ENCODE data around the gene PLOD2.

The PLOD2 gene

DNA sequence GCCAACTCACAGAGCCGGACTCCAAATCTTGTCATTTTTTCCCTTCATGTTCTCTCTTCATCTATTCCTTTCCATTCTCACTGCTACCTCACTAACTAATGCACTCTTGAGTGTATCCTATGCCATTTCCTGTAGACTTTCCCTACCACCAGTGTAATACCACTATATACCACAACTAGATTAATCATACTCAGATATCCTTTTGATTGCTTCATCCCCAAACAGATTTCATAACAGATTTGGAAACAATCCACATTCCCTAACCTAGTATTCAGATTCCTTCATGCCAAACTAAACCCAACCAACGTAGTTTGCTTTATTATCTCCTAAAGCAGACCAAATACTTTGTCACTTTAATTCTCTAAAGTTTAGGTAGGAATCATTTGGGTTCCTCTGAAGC, 2.6 kb upstream of the PLOD2 start:
- DNase-seq (ENCODE audit: low read depth) = no peak
- TF ChIP-seq, protein P1, sequence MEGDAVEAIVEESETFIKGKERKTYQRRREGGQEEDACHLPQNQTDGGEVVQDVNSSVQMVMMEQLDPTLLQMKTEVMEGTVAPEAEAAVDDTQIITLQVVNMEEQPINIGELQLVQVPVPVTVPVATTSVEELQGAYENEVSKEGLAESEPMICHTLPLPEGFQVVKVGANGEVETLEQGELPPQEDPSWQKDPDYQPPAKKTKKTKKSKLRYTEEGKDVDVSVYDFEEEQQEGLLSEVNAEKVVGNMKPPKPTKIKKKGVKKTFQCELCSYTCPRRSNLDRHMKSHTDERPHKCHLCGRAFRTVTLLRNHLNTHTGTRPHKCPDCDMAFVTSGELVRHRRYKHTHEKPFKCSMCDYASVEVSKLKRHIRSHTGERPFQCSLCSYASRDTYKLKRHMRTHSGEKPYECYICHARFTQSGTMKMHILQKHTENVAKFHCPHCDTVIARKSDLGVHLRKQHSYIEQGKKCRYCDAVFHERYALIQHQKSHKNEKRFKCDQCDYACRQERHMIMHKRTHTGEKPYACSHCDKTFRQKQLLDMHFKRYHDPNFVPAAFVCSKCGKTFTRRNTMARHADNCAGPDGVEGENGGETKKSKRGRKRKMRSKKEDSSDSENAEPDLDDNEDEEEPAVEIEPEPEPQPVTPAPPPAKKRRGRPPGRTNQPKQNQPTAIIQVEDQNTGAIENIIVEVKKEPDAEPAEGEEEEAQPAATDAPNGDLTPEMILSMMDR (IDR thresholded peaks at IDR 0.05; ENCODE audit: control insufficient read depth, extremely low read depth, insufficient read depth) = no peak
- H3K4me3 ChIP-seq (ENCODE audit: low read depth, low read length) = no peak overlapping the region

DNA sequence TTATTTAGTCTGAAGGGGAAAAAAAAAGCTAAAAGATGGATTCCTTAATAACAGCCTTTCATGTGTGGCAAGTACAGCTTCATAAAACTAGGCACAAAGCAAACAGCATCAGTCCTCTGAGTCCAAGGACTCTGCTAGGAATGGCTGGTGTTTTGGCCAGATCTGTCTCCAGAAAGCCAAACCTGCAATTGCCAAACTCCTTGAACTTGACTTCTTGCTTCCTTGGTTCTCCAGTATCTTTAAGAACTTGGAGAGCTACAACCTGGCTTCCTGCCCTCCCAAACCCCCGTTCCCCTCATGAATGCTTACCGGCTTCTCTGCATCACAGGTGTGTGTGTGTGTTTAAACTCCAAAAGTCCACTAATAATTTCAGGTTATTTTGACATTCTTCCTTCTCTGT, 1.6 kb upstream of the PLOD2 start:
- no peak for DNase-seq (ENCODE audit: low read depth)
- TF ChIP-seq, protein P1 (IDR thresholded peaks at IDR 0.05; ENCODE audit: control insufficient read depth, extremely low read depth, insufficient read depth) = no peak
- no peak overlapping the region for H3K4me3 ChIP-seq (ENCODE audit: low read depth, low read length)

DNA sequence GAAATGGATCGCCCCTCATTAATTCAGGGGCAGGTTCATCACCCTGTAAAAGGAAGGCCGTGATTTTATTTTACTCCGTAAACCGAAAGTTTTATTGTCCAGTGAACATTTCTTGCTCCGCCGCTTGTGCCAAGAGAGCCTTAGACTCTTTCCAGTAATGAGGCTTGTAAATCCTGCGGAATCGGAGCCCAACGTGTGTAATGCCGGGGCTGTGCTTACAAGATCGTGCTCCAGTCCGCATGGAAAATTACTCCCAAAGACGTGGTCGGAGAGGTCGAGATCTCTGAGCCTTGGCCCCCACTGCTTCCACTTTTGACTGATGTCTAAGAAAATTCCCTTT, 649 bp upstream of the PLOD2 start:
- DNase-seq (ENCODE audit: low read depth) = peak; percentile 73
- TF ChIP-seq, protein P1 (IDR thresholded peaks at IDR 0.05; ENCODE audit: control insufficient read depth, extremely low read depth, insufficient read depth) = no peak
- H3K4me3 ChIP-seq (ENCODE audit: low read depth, low read length) = peak overlapping the region; percentile 54

DNA sequence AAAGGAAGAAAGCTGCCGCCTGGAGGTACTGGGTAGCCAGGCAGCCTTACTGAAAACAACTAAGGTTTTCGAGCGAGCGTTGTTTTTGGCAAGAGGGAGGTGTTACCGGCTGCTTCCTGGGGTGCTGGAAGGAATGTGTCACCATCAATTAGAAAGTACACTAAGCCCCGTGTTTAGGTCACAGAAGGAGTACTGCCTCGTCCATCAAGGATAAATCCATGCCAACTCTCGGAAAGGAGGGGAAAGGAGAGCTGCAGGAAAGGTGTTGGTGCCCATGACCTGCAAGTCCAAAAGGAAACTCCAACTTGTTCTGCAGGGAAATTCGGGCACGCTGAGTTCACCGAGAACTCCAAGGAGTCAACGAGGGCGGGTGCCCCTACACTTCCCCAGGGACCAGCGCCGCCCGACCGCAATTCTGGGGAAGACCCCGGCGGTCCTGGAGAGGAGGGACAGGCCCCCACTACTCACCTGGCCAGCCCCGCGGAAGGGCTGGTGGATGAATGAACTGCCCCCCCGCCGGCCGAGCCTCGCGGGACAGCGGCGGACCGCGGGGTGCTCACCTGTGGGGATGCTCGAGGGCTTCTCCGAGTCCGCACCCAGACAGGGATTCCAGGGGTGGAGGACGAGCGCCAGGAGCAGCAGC, 542 bp downstream of the PLOD2 start:
- TF ChIP-seq, protein P1 (IDR thresholded peaks at IDR 0.05; ENCODE audit: control insufficient read depth, extremely low read depth, insufficient read depth) = peak; percentile 52
- H3K4me3 ChIP-seq (ENCODE audit: low read depth, low read length) = peak overlapping the region; percentile 54
- DNase-seq (ENCODE audit: low read depth) = no peak

DNA sequence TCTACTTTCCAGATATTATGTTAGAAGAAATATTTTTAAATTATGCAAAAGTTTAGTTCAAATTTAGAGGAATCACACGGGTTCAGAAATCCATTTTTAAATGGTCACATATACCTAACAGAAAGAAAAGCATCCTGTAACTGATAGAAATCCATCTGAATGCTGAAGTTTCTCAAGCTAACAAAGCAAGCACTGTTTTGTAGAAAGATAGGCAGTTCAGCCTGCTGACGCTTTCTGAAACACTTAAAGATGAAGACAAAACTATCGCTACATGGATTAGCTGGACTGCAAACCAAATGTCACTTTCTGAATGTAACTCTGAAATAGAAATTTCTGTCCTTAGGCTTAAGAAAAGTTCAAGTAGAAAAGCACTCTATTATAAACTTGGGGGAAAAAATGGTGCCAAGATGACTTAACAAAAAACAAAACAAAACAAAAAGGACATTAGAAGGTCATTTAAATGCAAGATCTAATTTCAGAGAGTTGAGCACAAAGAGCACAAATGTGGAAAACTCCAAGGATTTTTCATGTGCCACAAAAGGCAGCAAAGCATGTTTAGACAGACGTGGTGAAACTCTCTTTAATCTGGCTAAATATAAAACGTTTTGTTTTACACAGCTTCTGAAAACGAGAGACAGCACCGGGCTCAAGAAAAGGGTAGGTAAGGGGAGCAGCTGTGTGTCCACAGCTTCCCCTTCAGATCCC, 1.2 kb downstream of the PLOD2 start:
- TF ChIP-seq, protein P1 (IDR thresholded peaks at IDR 0.05; ENCODE audit: control insufficient read depth, extremely low read depth, insufficient read depth) = no peak

DNA sequence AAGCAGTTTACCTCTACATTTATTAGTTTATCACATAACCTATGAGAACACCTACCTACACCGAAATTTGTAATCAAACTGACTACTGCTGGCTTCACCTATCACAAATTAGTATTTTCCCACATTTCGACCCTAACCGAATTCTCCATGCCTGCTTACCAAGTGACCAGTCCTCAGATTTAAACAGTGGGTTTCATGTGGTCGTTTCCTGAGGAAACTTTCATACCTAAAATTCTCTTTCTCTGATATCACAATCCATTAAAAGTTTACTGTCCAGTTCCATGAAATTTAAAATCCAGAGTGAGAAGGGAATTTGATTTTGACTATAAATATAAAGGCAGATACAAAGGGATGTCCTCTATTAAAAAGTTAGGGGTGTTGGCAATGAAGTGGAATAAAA, 1.9 kb downstream of the PLOD2 start:
- no peak for DNase-seq (ENCODE audit: low read depth)
- TF ChIP-seq, protein P1 (IDR thresholded peaks at IDR 0.05; ENCODE audit: control insufficient read depth, extremely low read depth, insufficient read depth) = no peak
- no peak overlapping the region for H3K4me3 ChIP-seq (ENCODE audit: low read depth, low read length)

More for the DNA sequence above, 1.2 kb downstream of the PLOD2 start:
- H3K4me3 ChIP-seq (ENCODE audit: low read depth, low read length) = peak overlapping the region; percentile 54
- no peak for DNase-seq (ENCODE audit: low read depth)

Data from LNCaP clone FGC (cell line).